ENCODE measurements around the gene SPAG8. TPM values are rescaled to one million over a fixed set of nuclear protein-coding genes. Genes with fewer than 3 reads are reported as not detected.

The SPAG8 gene
- 1 to 10 TPM; 1.3 to 1.5 TPM for total RNA-seq

- ChIA-PET POLR2A (interaction anchor here (0.6 to 2.3 kb wide), 12 partner anchors 9 to 676 kb away, joined by 3 to 6 read pairs (median 4); partner anchors contain the start of genes CCDC107, CREB3, FAM221B and GBA2), CTCF (interaction anchor here (0.6 to 4.1 kb wide), 19 partner anchors 13 to 154 kb away, joined by 3 to 42 read pairs (median 3); partner anchors contain the start of genes CCDC107, CREB3, FAM221B and RMRP)
- peak within 1 kb of the TSS; percentile 96 for H3K27ac Mint-ChIP-seq
Measured at GRCh38 chr9:35812025-35812602, at the start of gene SPAG8. TSS of gene SPAG8 (minus strand) at chr9:35812262. CDS start at chr9:35812147, 115 bp downstream.

GRCh38 chr9:35861161-35861897 lies 49.3 kb upstream of the SPAG8 start:
- peaks cover 21% of the 10 kb centered on the region for H3K27me3 Mint-ChIP-seq (ENCODE audit: low read depth)
- ChIA-PET POLR2A (no interaction called here), CTCF (interaction anchor here (0.9 to 3.6 kb wide), 4 partner anchors 13 to 71 kb away, joined by 3 to 16 read pairs (median 4); no protein-coding TSS in a partner anchor)
- ATAC-seq, result no peak
- no peaks in the 10 kb centered on the region for H3K4me1 Mint-ChIP-seq (ENCODE audit: low read depth)
- DNase-seq, result no peak
- no peaks in the 10 kb centered on the region for H3K36me3 Mint-ChIP-seq (ENCODE audit: low read depth)
- H3K27ac Mint-ChIP-seq, result no peak overlapping the region
- no peaks in the 10 kb centered on the region for H3K9me3 Mint-ChIP-seq (ENCODE audit: insufficient read depth)
- no peak overlapping the region for H3K4me3 Mint-ChIP-seq

More at GRCh38 chr9:35812025-35812602, at the start of gene SPAG8:
- no peaks in the 10 kb centered on the region for H3K9me3 Mint-ChIP-seq (ENCODE audit: insufficient read depth)
- ATAC-seq, result peak; percentile 69
- peaks cover 4% of the 10 kb centered on the region for H3K27me3 Mint-ChIP-seq (ENCODE audit: low read depth)
- H3K4me1 Mint-ChIP-seq (ENCODE audit: low read depth), result peaks cover 51% of the 10 kb centered on the region
- peak; percentile 99 for DNase-seq
- H3K4me3 Mint-ChIP-seq, result peak within 1 kb of the TSS; percentile 77
- H3K36me3 Mint-ChIP-seq (ENCODE audit: low read depth), result peaks cover 20% of the 10 kb centered on the region

- ATAC-seq (no peak), DNase-seq (no peak)
- Mint-ChIP-seq H3K4me1 (ENCODE audit: low read depth) (no peaks in the 10 kb centered on the region), H3K36me3 (ENCODE audit: low read depth) (no peaks in the 10 kb centered on the region), H3K9me3 (ENCODE audit: insufficient read depth) (no peaks in the 10 kb centered on the region), H3K27ac (no peak overlapping the region), H3K27me3 (ENCODE audit: low read depth) (peaks cover 21% of the 10 kb centered on the region), H3K4me3 (no peak overlapping the region)
- POLR2A ChIA-PET, result no interaction called here
- CTCF ChIA-PET, result interaction anchor here (3.0 to 3.6 kb wide), 2 partner anchors 22 kb away, joined by 16 to 18 read pairs; no protein-coding TSS in a partner anchor
Measured at GRCh38 chr9:35859990-35860339, 47.9 kb upstream of the SPAG8 start.

GRCh38 chr9:35859310-35859989 lies 47.4 kb upstream of the SPAG8 start:
- Mint-ChIP-seq H3K27ac (no peak overlapping the region), H3K36me3 (ENCODE audit: low read depth) (no peaks in the 10 kb centered on the region), H3K4me3 (no peak overlapping the region), H3K4me1 (ENCODE audit: low read depth) (no peaks in the 10 kb centered on the region), H3K27me3 (ENCODE audit: low read depth) (peaks cover 21% of the 10 kb centered on the region), H3K9me3 (ENCODE audit: insufficient read depth) (no peaks in the 10 kb centered on the region)
- DNase-seq, result peak; percentile 20
- ChIA-PET POLR2A (no interaction called here), CTCF (interaction anchor here (3.0 kb wide), 1 partner anchor 23 kb away, joined by 18 read pairs; no protein-coding TSS in a partner anchor)
- ATAC-seq, result no peak

- no peaks in the 10 kb centered on the region for H3K36me3 Mint-ChIP-seq (ENCODE audit: low read depth)
- H3K27me3 Mint-ChIP-seq (ENCODE audit: low read depth), result peaks cover 21% of the 10 kb centered on the region
- no peaks in the 10 kb centered on the region for H3K9me3 Mint-ChIP-seq (ENCODE audit: insufficient read depth)
- H3K27ac Mint-ChIP-seq, result no peak overlapping the region
- ATAC-seq (no peak), DNase-seq (no peak)
- no peaks in the 10 kb centered on the region for H3K4me1 Mint-ChIP-seq (ENCODE audit: low read depth)
- ChIA-PET CTCF (interaction anchor here (1.3 to 3.0 kb wide), 4 partner anchors 23 to 87 kb away, joined by 4 to 18 read pairs (median 6); no protein-coding TSS in a partner anchor), POLR2A (interaction anchor here (0.7 kb wide), 1 partner anchor 9 kb away, joined by 3 read pairs; no protein-coding TSS in a partner anchor)
- no peak overlapping the region for H3K4me3 Mint-ChIP-seq
Measured at GRCh38 chr9:35858458-35858857, 46.4 kb upstream of the SPAG8 start.

GRCh38 chr9:35856882-35857281 lies 44.8 kb upstream of the SPAG8 start:
- Mint-ChIP-seq H3K27ac (no peak overlapping the region), H3K36me3 (ENCODE audit: low read depth) (no peaks in the 10 kb centered on the region), H3K27me3 (ENCODE audit: low read depth) (peaks cover 15% of the 10 kb centered on the region), H3K9me3 (ENCODE audit: insufficient read depth) (no peaks in the 10 kb centered on the region), H3K4me3 (no peak overlapping the region), H3K4me1 (ENCODE audit: low read depth) (no peaks in the 10 kb centered on the region)
- peak; percentile 13 for DNase-seq
- ChIA-PET POLR2A (interaction anchor here (1.6 kb wide), 1 partner anchor 24 kb away, joined by 3 read pairs; no protein-coding TSS in a partner anchor), CTCF (interaction anchor here (1.0 to 3.0 kb wide), 5 partner anchors 11 to 98 kb away, joined by 3 to 18 read pairs (median 4); no protein-coding TSS in a partner anchor)
- ATAC-seq, result no peak

GRCh38 chr9:35856206-35856605 lies 44.1 kb upstream of the SPAG8 start:
- peaks cover 11% of the 10 kb centered on the region for H3K27me3 Mint-ChIP-seq (ENCODE audit: low read depth)
- DNase-seq (no peak), ATAC-seq (no peak)
- H3K27ac Mint-ChIP-seq, result no peak overlapping the region
- ChIA-PET CTCF (interaction anchor here (1.4 kb wide), 1 partner anchor 98 kb away, joined by 3 read pairs; no protein-coding TSS in a partner anchor), POLR2A (interaction anchor here (1.6 kb wide), 1 partner anchor 23 kb away, joined by 3 read pairs; no protein-coding TSS in a partner anchor)
- H3K4me1 Mint-ChIP-seq (ENCODE audit: low read depth), result no peaks in the 10 kb centered on the region
- H3K36me3 Mint-ChIP-seq (ENCODE audit: low read depth), result no peaks in the 10 kb centered on the region
- no peaks in the 10 kb centered on the region for H3K9me3 Mint-ChIP-seq (ENCODE audit: insufficient read depth)
- H3K4me3 Mint-ChIP-seq, result no peak overlapping the region

GRCh38 chr9:35854091-35854762 lies 42.2 kb upstream of the SPAG8 start:
- DNase-seq (no peak), ATAC-seq (no peak)
- H3K4me3 Mint-ChIP-seq, result no peak overlapping the region
- no peaks in the 10 kb centered on the region for H3K36me3 Mint-ChIP-seq (ENCODE audit: low read depth)
- CTCF ChIA-PET, result interaction anchor here (0.9 kb wide), 1 partner anchor 28 kb away, joined by 4 read pairs; no protein-coding TSS in a partner anchor
- no peaks in the 10 kb centered on the region for H3K4me1 Mint-ChIP-seq (ENCODE audit: low read depth)
- no peaks in the 10 kb centered on the region for H3K9me3 Mint-ChIP-seq (ENCODE audit: insufficient read depth)
- H3K27ac Mint-ChIP-seq, result no peak overlapping the region
- POLR2A ChIA-PET, result no interaction called here
- H3K27me3 Mint-ChIP-seq (ENCODE audit: low read depth), result peaks cover 4% of the 10 kb centered on the region

GRCh38 chr9:35852876-35853865 lies 41.1 kb upstream of the SPAG8 start:
- ATAC-seq, result no peak
- H3K27ac Mint-ChIP-seq, result no peak overlapping the region
- ChIA-PET POLR2A (no interaction called here), CTCF (interaction anchor here (1.6 kb wide), 1 partner anchor 27 kb away, joined by 4 read pairs; no protein-coding TSS in a partner anchor)
- H3K4me1 Mint-ChIP-seq (ENCODE audit: low read depth), result peaks cover 2% of the 10 kb centered on the region
- H3K4me3 Mint-ChIP-seq, result no peak overlapping the region
- no peak for DNase-seq
- H3K9me3 Mint-ChIP-seq (ENCODE audit: insufficient read depth), result no peaks in the 10 kb centered on the region
- H3K27me3 Mint-ChIP-seq (ENCODE audit: low read depth), result peaks cover 2% of the 10 kb centered on the region
- H3K36me3 Mint-ChIP-seq (ENCODE audit: low read depth), result no peaks in the 10 kb centered on the region

- Mint-ChIP-seq H3K4me1 (ENCODE audit: low read depth) (peaks cover 11% of the 10 kb centered on the region), H3K9me3 (ENCODE audit: insufficient read depth) (no peaks in the 10 kb centered on the region), H3K27me3 (ENCODE audit: low read depth) (peaks cover 2% of the 10 kb centered on the region), H3K36me3 (ENCODE audit: low read depth) (no peaks in the 10 kb centered on the region), H3K27ac (no peak overlapping the region), H3K4me3 (no peak overlapping the region)
- ChIA-PET POLR2A (no interaction called here), CTCF (interaction anchor here (1.6 kb wide), 1 partner anchor 26 kb away, joined by 4 read pairs; no protein-coding TSS in a partner anchor)
- DNase-seq (no peak), ATAC-seq (no peak)
Measured at GRCh38 chr9:35852267-35852815, 40.3 kb upstream of the SPAG8 start.
